NCI-H1436 (cell line): ENCODE measurements around the gene PLCB4.

Source experiments
- DNase-seq: peaks from one replicate; lab custom pipeline; 2025; lab: John Stamatoyannopoulos, UW

The PLCB4 gene

GRCh38 chr20:9323622-9324021 lies 254.7 kb downstream of the PLCB4 start:
- no peak for DNase-seq

- no peak for DNase-seq
Observed at GRCh38 chr20:9329355-9330101, 260.6 kb downstream of the PLCB4 start.

GRCh38 chr20:9330151-9330550 lies 261.3 kb downstream of the PLCB4 start:
- no peak for DNase-seq

- no peak for DNase-seq
Observed at GRCh38 chr20:9331707-9332435, 263.0 kb downstream of the PLCB4 start.

GRCh38 chr20:9332791-9333479 lies 264.0 kb downstream of the PLCB4 start:
- peak; percentile 20 for DNase-seq

- DNase-seq, result no peak
Observed at GRCh38 chr20:9334866-9335265, 266.0 kb downstream of the PLCB4 start.

- DNase-seq, result no peak
Observed at GRCh38 chr20:9338101-9338500, 269.2 kb downstream of the PLCB4 start.

GRCh38 chr20:9339708-9340107 lies 270.8 kb downstream of the PLCB4 start:
- DNase-seq, result no peak

GRCh38 chr20:9342651-9343050 lies 273.8 kb downstream of the PLCB4 start:
- no peak for DNase-seq

- DNase-seq, result no peak
Observed at GRCh38 chr20:9344083-9344920, 275.4 kb downstream of the PLCB4 start.

GRCh38 chr20:9348316-9348715 lies 279.4 kb downstream of the PLCB4 start:
- DNase-seq, result no peak

- no peak for DNase-seq
Observed at GRCh38 chr20:9348747-9349146, 279.9 kb downstream of the PLCB4 start.

- no peak for DNase-seq
Observed at GRCh38 chr20:9349249-9349648, 280.4 kb downstream of the PLCB4 start.

GRCh38 chr20:9352739-9353138 lies 283.9 kb downstream of the PLCB4 start:
- no peak for DNase-seq

- DNase-seq, result no peak
Observed at GRCh38 chr20:9353180-9353915, 284.5 kb downstream of the PLCB4 start.

- DNase-seq, result no peak
Observed at GRCh38 chr20:9353916-9354276, 285.0 kb downstream of the PLCB4 start.

GRCh38 chr20:9354579-9354978 lies 285.7 kb downstream of the PLCB4 start:
- DNase-seq, result no peak

- no peak for DNase-seq
Observed at GRCh38 chr20:9358001-9358400, 289.1 kb downstream of the PLCB4 start.

- peak; percentile 20 for DNase-seq
Observed at GRCh38 chr20:9359561-9360308, 290.8 kb downstream of the PLCB4 start.

- DNase-seq, result no peak
Observed at GRCh38 chr20:9360431-9360830, 291.5 kb downstream of the PLCB4 start.

- DNase-seq, result no peak
Observed at GRCh38 chr20:9363673-9364072, 294.8 kb downstream of the PLCB4 start.
